ENCODE results near the gene KIF13A.
A peak's percentile ranks its signal among the peaks of the same experiment; 100 is the strongest.
"Not testable (repeated sequence)": the region's sequence is repeated elsewhere in the genome, so short reads cannot be mapped to it uniquely, and the experiment has no call there.

The KIF13A gene

DNA sequence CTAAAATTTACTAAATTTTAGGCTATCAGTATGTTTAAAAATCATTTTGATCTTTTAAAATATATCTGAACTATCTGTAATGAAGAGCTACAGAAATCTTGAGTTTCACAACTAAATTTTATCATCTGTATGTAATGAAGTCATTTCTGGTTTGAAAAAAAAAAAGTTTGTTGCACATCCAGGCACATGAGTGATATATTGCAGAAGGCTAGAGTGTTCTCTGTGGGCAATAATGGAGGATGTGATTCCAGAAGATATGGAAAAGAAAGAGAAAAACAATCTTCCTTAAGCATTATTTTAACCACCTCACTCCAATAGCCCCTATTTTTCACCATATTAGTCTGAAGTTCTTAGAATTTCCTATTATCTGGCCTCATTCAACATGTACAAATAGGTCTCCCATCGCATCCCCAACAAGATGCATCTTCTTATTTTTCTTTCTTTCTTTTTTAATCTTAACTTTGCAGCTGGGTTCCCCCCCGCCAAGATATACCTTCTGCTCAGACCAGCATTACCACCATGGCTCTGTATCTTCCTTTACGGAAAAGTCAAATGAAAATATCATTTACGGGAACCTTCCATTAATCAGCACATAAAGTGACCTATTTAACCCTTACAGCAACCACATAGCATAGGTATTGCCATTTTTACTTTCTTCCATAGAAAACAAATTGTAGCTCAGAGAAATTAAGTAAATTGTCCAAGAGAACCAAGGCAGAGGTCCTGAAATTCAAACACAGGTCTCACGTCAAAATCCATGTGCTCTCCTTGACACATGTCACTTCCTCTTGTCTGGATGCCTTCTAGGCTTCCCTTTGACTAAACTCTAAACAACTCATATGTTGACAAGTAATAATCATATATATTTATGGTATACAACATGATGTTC lies 116.9 kb downstream of the KIF13A start:
- Histone ChIP-seq H3K4me3 (no peak overlapping the region), H3K27me3 (ENCODE audit: low read depth) (no peaks in the 10 kb centered on the region), H3K9me3 (no peaks in the 10 kb centered on the region), H3K4me1 (peaks cover 12% of the 10 kb centered on the region), H3K36me3 (replicated peaks) (0 out of 2 replicates have a peak, but pooled peaks cover 4% of the 10 kb centered on the region)
- no peak for DNase-seq (ENCODE audit: low spot score in 2 of 2)
- in situ Hi-C loops (cut with MboI; ENCODE audit: low sequenced_read_pairs): no loop called here

GRCh38 chr6:17869753-17870050 lies 117.7 kb downstream of the KIF13A start:
- H3K4me3 ChIP-seq: no peak overlapping the region
- H3K4me1 ChIP-seq: peaks cover 12% of the 10 kb centered on the region
- no peaks in the 10 kb centered on the region for H3K9me3 ChIP-seq
- no peaks in the 10 kb centered on the region for H3K27me3 ChIP-seq (ENCODE audit: low read depth)
- 0 out of 2 replicates have a peak, but pooled peaks cover 4% of the 10 kb centered on the region for H3K36me3 ChIP-seq (replicated peaks)
- in situ Hi-C loops (cut with MboI; ENCODE audit: low sequenced_read_pairs): no loop called here
- DNase-seq (ENCODE audit: low spot score in 2 of 2): no peak

DNA sequence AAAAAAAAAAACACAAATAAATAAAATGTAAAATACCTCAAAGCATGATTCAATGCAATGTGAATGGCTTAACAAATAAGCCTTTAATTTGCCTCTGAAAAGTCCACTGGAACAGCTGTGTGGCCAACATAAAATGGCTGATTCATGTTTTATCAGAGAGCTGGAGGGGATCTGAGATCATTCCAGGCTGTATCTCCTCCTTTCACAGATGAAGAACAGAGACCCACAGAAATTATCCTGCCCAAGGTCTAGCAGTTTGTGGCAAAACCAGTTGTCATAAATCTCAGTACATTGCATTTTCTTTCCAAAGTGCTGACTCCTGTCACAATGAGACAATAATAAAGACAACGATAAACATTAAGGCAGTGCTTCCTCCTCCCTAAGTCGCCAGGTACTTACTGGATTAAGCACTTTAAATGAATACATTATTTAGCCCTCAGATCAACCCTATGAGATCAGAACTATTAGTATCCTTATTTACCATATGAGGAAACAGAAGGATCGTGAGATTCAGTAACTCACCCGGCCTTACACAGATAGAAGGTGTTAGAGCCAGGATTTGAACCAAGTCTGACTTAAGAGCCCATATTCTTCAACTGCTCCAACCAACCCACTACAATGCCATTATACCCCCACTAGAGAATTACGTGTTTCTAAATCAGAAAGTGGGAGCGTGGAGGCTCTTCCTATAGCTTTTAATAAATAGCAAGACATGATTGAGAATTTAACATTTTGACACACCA lies 118.3 kb downstream of the KIF13A start:
- Histone ChIP-seq H3K27me3 (ENCODE audit: low read depth) (no peaks in the 10 kb centered on the region), H3K9me3 (no peaks in the 10 kb centered on the region), H3K36me3 (replicated peaks) (0 out of 2 replicates have a peak, but pooled peaks cover 4% of the 10 kb centered on the region), H3K4me1 (peaks cover 12% of the 10 kb centered on the region), H3K4me3 (no peak overlapping the region)
- peak; percentile 17 to 41 for DNase-seq (ENCODE audit: low spot score in 2 of 2)
- in situ Hi-C loops (cut with MboI; ENCODE audit: low sequenced_read_pairs): no loop called here

DNA sequence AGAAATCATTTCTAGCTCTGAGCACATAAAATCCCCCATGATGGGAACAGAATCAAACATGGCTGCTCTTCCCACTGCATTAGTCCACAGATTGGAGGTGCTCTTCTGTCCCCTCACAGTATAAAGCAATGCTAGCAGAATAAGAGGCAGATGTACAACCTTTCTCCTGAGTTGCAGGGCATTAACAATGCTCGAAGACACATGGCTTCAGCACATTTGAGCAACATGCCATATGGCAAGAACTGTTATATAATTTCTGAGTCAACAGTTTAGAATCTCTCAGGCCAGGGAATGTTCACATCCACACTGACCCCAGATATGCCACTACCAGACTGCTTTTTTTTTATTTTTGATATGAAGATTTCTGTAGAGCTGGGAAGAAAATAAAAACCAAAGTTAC lies 119.6 kb downstream of the KIF13A start:
- peaks cover 12% of the 10 kb centered on the region for H3K4me1 ChIP-seq
- no peak for DNase-seq (ENCODE audit: low spot score in 2 of 2)
- H3K36me3 ChIP-seq (replicated peaks): no peaks in the 10 kb centered on the region
- H3K4me3 ChIP-seq: no peak overlapping the region
- no peaks in the 10 kb centered on the region for H3K9me3 ChIP-seq
- in situ Hi-C loops (cut with MboI; ENCODE audit: low sequenced_read_pairs): no loop called here
- H3K27me3 ChIP-seq (ENCODE audit: low read depth): no peaks in the 10 kb centered on the region

GRCh38 chr6:17866876-17867444 lies 120.5 kb downstream of the KIF13A start:
- peaks cover 12% of the 10 kb centered on the region for H3K4me1 ChIP-seq
- H3K9me3 ChIP-seq: no peaks in the 10 kb centered on the region
- no peaks in the 10 kb centered on the region for H3K36me3 ChIP-seq (replicated peaks)
- in situ Hi-C loops (cut with MboI; ENCODE audit: low sequenced_read_pairs): no loop called here
- H3K4me3 ChIP-seq: no peak overlapping the region
- no peaks in the 10 kb centered on the region for H3K27me3 ChIP-seq (ENCODE audit: low read depth)
- no peak for DNase-seq (ENCODE audit: low spot score in 2 of 2)

DNA sequence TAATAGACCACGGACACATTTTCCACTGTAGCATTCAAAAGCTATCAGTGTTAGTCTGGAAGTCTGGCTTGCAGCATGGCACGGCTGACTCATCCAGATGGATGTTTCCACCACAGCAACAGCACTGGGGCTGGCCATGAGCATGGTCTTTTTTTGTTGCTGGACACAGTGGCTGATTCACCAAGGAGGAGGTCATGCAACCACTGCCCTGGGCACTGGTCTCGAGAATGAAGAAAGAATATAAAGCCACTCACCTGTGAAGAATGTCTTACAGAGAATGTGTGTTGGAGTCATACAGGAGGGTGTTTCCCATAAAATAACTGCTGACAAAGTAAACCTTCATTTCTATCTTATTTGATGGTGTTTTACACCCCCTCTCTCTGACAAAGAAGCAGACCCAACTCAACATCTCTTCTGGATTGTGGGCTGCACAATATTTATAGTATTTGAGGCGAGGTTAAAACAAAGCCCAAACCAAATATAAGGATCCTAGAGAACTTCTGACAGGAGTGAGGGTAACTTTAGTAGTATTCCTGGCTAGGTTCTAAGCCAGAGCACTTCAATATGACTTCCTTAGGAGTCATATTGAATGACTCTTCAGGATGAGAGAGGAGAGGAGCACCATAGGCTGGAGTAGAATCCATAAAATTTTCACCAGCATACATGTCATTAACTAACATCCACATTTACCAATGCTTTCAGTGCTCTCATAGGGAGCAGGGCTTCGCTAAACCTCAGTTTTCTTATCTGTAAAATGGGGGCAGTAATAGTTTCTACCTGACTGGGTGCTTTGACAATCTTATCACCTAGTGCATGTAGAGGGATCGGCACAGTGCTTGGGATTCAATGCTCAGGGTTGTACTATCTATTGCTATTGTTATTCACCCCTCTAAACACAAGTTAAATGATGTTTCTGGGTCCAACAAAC lies 121.4 kb downstream of the KIF13A start:
- Histone ChIP-seq H3K4me1 (peaks cover 12% of the 10 kb centered on the region), H3K27me3 (ENCODE audit: low read depth) (no peaks in the 10 kb centered on the region), H3K4me3 (no peak overlapping the region), H3K9me3 (no peaks in the 10 kb centered on the region), H3K36me3 (replicated peaks) (no peaks in the 10 kb centered on the region)
- DNase-seq (ENCODE audit: low spot score in 2 of 2): no peak
- in situ Hi-C loops (cut with MboI; ENCODE audit: low sequenced_read_pairs): no loop called here

- H3K36me3 ChIP-seq (replicated peaks): no peaks in the 10 kb centered on the region
- H3K9me3 ChIP-seq: no peaks in the 10 kb centered on the region
- in situ Hi-C loops (cut with MboI; ENCODE audit: low sequenced_read_pairs): no loop called here
- no peaks in the 10 kb centered on the region for H3K27me3 ChIP-seq (ENCODE audit: low read depth)
- no peak overlapping the region for H3K4me3 ChIP-seq
- peaks cover 12% of the 10 kb centered on the region for H3K4me1 ChIP-seq
- DNase-seq (ENCODE audit: low spot score in 2 of 2): no peak
Measured at GRCh38 chr6:17865243-17865642, 122.2 kb downstream of the KIF13A start.

GRCh38 chr6:17863901-17864754 lies 123.3 kb downstream of the KIF13A start:
- Histone ChIP-seq H3K36me3 (replicated peaks) (no peaks in the 10 kb centered on the region), H3K4me1 (peaks cover 9% of the 10 kb centered on the region), H3K4me3 (no peak overlapping the region), H3K27me3 (ENCODE audit: low read depth) (no peaks in the 10 kb centered on the region), H3K9me3 (no peaks in the 10 kb centered on the region)
- no peak for DNase-seq (ENCODE audit: low spot score in 2 of 2)
- in situ Hi-C loops (cut with MboI; ENCODE audit: low sequenced_read_pairs): no loop called here

DNA sequence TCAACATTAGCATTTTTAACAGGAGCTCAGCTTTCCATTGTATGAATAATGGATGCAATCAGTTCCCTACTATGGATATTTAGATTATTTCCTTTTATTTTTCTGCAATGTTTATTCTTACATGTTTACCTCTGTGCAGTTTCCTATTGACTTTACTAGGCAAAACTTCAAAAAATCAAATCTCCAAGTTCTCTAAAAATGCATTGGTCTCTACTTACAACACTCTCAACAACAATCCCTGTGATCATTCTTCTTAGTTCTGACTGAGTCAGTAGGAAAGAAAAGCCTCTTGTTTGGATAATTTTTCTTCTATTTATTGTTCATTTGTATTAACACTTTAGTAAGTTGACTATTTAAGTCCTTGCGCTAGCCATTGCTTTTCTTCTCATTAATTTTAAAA lies 126.1 kb downstream of the KIF13A start:
- no peaks in the 10 kb centered on the region for H3K27me3 ChIP-seq (ENCODE audit: low read depth)
- H3K9me3 ChIP-seq: no peaks in the 10 kb centered on the region
- no peaks in the 10 kb centered on the region for H3K4me1 ChIP-seq
- DNase-seq (ENCODE audit: low spot score in 2 of 2): no peak
- no peak overlapping the region for H3K4me3 ChIP-seq
- no peaks in the 10 kb centered on the region for H3K36me3 ChIP-seq (replicated peaks)
- in situ Hi-C loops (cut with MboI; ENCODE audit: low sequenced_read_pairs): no loop called here

DNA sequence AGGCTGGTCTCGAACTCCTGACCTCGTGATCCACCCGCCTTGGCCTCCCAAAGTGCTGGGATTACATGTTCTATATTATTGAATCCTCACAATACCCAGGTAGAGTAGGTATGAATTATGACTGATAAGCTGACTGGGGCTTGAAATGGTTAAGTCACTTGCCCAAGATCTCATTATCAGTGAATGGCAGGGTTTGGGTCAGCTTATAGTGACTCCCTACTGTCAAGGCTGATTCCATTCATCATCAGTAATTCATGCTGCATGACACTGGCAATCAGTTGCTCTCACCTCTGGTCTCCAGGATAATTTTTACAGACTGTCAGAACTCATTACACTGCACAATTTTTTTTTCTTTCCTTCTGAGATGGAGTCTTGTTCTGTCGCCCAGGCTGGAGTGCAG lies 127.6 kb downstream of the KIF13A start:
- in situ Hi-C loops (cut with MboI; ENCODE audit: low sequenced_read_pairs): no loop called here

DNA sequence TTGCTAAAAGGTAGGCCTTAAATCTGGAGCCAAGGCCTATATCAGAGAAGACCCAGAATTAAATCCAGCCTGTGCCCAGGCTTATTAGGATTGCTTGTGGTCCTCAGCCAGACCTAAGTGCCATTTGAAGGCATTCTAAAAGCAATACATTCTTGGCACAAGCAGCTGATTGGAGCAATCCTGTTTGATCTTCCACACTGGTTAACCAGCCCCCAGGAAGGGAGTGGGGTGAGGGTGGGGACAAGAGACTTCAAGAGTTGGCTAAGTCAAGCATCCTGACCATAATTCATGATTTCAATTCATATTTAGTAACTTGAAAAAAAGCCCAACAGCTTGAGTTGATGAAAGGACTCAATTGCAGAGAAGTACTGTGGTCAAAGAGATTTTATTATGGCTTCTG lies 128.9 kb downstream of the KIF13A start:
- in situ Hi-C loops (cut with MboI; ENCODE audit: low sequenced_read_pairs): no loop called here
- no peak for DNase-seq (ENCODE audit: low spot score in 2 of 2)
- Histone ChIP-seq H3K36me3 (replicated peaks) (no peaks in the 10 kb centered on the region), H3K9me3 (no peaks in the 10 kb centered on the region), H3K27me3 (ENCODE audit: low read depth) (no peaks in the 10 kb centered on the region), H3K4me3 (no peak overlapping the region), H3K4me1 (no peaks in the 10 kb centered on the region)

More for the DNA sequence above, 127.6 kb downstream of the KIF13A start:
- Histone ChIP-seq H3K27me3 (ENCODE audit: low read depth) (no peaks in the 10 kb centered on the region), H3K9me3 (no peaks in the 10 kb centered on the region), H3K36me3 (replicated peaks) (no peaks in the 10 kb centered on the region), H3K4me1 (no peaks in the 10 kb centered on the region), H3K4me3 (no peak overlapping the region)
- no peak for DNase-seq (ENCODE audit: low spot score in 2 of 2)

GRCh38 chr6:17857188-17857587 lies 130.2 kb downstream of the KIF13A start:
- H3K4me1 ChIP-seq; H3K9me3 ChIP-seq; H3K27me3 ChIP-seq (ENCODE audit: low read depth); H3K36me3 ChIP-seq (replicated peaks); DNase-seq (ENCODE audit: low spot score in 2 of 2); in situ Hi-C loops (cut with MboI; ENCODE audit: low sequenced_read_pairs); H3K4me3 ChIP-seq: not testable (repeated sequence)

- peaks cover 9% of the 10 kb centered on the region for H3K4me1 ChIP-seq
- no peak for DNase-seq (ENCODE audit: low spot score in 2 of 2)
- H3K36me3 ChIP-seq (replicated peaks): no peaks in the 10 kb centered on the region
- H3K9me3 ChIP-seq: no peaks in the 10 kb centered on the region
- no peak overlapping the region for H3K4me3 ChIP-seq
- in situ Hi-C loops (cut with MboI; ENCODE audit: low sequenced_read_pairs): no loop called here
- no peaks in the 10 kb centered on the region for H3K27me3 ChIP-seq (ENCODE audit: low read depth)
Measured at GRCh38 chr6:17856306-17856705, 131.1 kb downstream of the KIF13A start.

Measured in HAP-1 (cell line).